CMK (cell line): ENCODE measurements around the gene ODF2.

Source experiments
- DNase-seq: peaks from one replicate; pipeline ENCODE4 v3.0.0-alpha.2; 2010; ENCODE audit warnings: low read depth

Gene ODF2

GRCh38 chr9:128528445-128529160, 72.8 kb downstream of the ODF2 start:
- no peak for DNase-seq

GRCh38 chr9:128529191-128529590, 73.4 kb downstream of the ODF2 start:
- DNase-seq: no peak

GRCh38 chr9:128532581-128532980, 76.8 kb downstream of the ODF2 start:
- no peak for DNase-seq

DNA sequence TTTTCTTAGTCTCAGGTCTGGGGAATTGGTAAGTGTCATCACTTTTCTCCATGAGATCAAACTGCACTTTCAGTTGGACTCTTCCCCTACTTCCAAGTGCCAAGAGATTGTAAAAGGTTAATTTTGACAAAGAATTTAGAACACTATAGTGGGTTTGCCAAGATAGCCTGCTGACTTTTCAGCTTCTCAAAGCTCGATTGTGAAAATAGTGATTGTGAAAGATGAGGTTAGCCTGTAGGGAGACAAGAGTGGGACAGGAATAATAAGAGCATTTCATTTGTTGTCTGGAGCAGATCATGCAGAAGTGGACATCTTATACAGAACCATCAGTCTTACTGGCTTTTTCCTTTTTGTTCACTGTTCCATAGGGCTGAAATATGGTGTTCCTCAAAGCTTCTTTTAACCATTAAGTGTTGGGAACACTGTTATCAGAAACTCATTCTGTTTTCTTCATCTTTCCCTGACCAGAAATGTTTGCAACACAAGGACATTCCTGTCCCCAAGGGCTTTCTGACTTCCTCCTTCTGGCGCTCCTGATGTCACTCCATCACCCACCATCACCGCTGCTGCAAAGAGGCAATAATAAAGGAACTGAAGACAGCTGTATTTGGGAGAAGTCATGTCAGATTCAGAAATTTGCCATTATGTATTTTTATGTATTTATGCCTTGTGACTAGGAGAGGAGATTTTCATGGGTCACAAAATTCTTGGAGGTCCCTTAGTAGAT, 85.0 kb downstream of the ODF2 start:
- no peak for DNase-seq

DNA sequence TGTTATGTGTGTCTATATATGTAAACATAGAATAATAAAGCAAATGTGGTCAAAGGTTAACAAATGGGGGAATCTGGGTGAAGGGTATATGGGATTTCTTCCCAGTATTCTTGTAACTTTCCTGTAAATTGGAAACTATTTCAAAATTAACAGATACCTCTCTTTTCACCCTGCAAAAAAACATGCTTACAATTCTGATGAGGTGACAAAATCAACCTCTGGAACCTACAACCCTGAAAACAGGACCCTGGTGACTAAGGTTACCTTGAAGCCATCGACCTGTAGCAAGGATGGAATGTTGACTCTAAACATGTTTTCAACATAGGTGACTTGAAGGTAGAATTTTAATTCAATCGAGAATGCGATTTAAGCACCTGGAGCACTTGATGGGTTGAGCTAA, 90.7 kb downstream of the ODF2 start:
- DNase-seq: no peak

- DNase-seq: no peak
These were observed 93.1 kb downstream of the ODF2 start for GRCh38 chr9:128548876-128549275.

DNA sequence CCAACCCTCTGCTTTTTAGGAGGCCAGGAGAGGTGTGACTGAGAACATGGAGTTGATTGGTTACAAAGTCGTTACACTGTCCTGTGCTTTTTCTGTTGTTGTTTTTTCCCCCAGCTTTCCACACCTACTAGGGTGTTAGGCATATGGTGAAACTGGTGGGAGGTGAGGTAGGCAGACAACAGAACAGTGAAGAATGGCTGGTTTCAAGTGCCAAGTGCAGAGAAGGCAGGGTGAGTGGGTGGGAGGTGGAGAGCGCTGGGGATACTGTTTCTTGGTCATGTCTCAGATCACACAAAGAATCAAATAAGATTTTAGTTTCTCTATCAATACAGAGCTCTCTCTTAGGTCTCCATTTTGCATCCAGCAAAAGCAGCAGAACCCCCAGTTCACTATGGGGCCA, 94.4 kb downstream of the ODF2 start:
- no peak for DNase-seq
